H1 (cell line): ENCODE results near the gene MARK1. TPM values are rescaled to one million over a fixed set of nuclear protein-coding genes. Genes with fewer than 3 reads are reported as not detected.

Experiments used
- CTCF ChIA-PET: fragments of 300-600 bp; sonication (Branson Sonifier 250); formaldehyde crosslinking; loops from one replicate; lab custom pipeline; 2021; ENCODE audit not compliant: partially characterized antibody; lab: Charles Lee
- POLR2A ChIA-PET: fragments of 300-600 bp; sonication (Branson Sonifier 250); formaldehyde crosslinking; loops from one replicate; lab custom pipeline; 2021; ENCODE audit warnings: inconsistent platforms; ENCODE audit not compliant: partially characterized antibody; lab: Charles Lee
- DNase-seq, 2 experiments: peaks; one replicate each; pipeline versions ENCODE4 v3.0.0 to v3.0.0-alpha.2; 2010 to 2022; ENCODE audit warnings: low spot score in 2 of 2, low read depth in 1 of 2, mixed read lengths in 1 of 2
- FAIRE-seq: peaks from 2 replicates; lab custom pipeline; 2011; peaks lifted over from hg19 to GRCh38; lab: Jason Lieb, UNC
- H2AFZ ChIP-seq: 2 replicates; pipeline ENCODE4 v1.8.1; 2012; ENCODE audit warnings: low read length, inconsistent platforms
- H2AK5ac ChIP-seq: 2 replicates; pipeline ENCODE4 v1.6.1; 2013; ENCODE audit warnings: low read depth, low read length
- H2BK120ac ChIP-seq: replicated peaks from 2 replicates; pipeline ENCODE3; 2013; ENCODE audit warnings: low read depth, low read length, inconsistent platforms
- H2BK12ac ChIP-seq: 2 replicates; pipeline ENCODE4 v1.6.1; 2013; ENCODE audit warnings: low read depth, low read length
- H2BK15ac ChIP-seq: 2 replicates; pipeline ENCODE4 v1.6.1; 2013; ENCODE audit warnings: low read length
- H2BK20ac ChIP-seq: 2 replicates; pipeline ENCODE4 v1.6.1; 2013; ENCODE audit warnings: low read length
- H2BK5ac ChIP-seq: 2 replicates; pipeline ENCODE4 v1.6.1; 2013; ENCODE audit warnings: low read depth, low read length
- H3K14ac ChIP-seq: 2 replicates; pipeline ENCODE4 v1.6.1; 2013; ENCODE audit warnings: inconsistent platforms; ENCODE audit not compliant: insufficient read length
- H3K18ac ChIP-seq: 2 replicates; pipeline ENCODE4 v1.6.1; 2013; ENCODE audit warnings: low read length; ENCODE audit errors: extremely low read depth
- H3K23ac ChIP-seq: 2 replicates; pipeline ENCODE4 v1.6.1; 2013; ENCODE audit warnings: inconsistent platforms; ENCODE audit not compliant: insufficient read length
- H3K23me2 ChIP-seq: 2 replicates; pipeline ENCODE4 v1.6.1; 2013; ENCODE audit warnings: low read depth, low read length
- H3K27ac ChIP-seq: 2 replicates; pipeline ENCODE4 v1.6.1; 2011; ENCODE audit warnings: low read depth, low read length, inconsistent platforms
- H3K27me3 ChIP-seq, 4 experiments: replicated peaks in 1 of 4; 1 replicate in 1 of 4; 2 replicates in 3 of 4; pipeline versions ENCODE4 v1.6.1 to v1.8.1; 2011 to 2013; ENCODE audit warnings: low read length in 3 of 4, mild to moderate bottlenecking in 3 of 4, inconsistent platforms in 2 of 4, mixed read lengths in 2 of 4, moderate library complexity in 1 of 4; ENCODE audit not compliant: control insufficient read depth in 3 of 4, insufficient read depth in 3 of 4; ENCODE audit errors: extremely low read depth in 1 of 4
- H3K36me3 ChIP-seq, 4 experiments: 2 replicates each; pipeline versions ENCODE4 v1.6.1 to v1.8.1; 2011 to 2013; ENCODE audit warnings: mild to moderate bottlenecking in 4 of 4, low read length in 3 of 4, moderate library complexity in 2 of 4, control low read depth in 1 of 4, inconsistent platforms in 1 of 4; ENCODE audit not compliant: insufficient read depth in 4 of 4, control insufficient read depth in 2 of 4
- H3K4ac ChIP-seq: replicated peaks from 2 replicates; pipeline ENCODE3; 2013; ENCODE audit warnings: low read length, low read depth, mixed read lengths, inconsistent platforms; ENCODE audit not compliant: insufficient read length
- H3K4me1 ChIP-seq, 4 experiments: replicated peaks in 1 of 4; 1 replicate in 1 of 4; 2 replicates in 3 of 4; pipeline versions ENCODE4 v1.6.1 to v1.8.1; 2011 to 2013; ENCODE audit warnings: low read length in 3 of 4, inconsistent platforms in 2 of 4, mixed read lengths in 1 of 4; ENCODE audit not compliant: insufficient read depth in 4 of 4, control insufficient read depth in 3 of 4
- H3K4me2 ChIP-seq, 2 experiments: 2 replicates each; pipeline versions ENCODE4 v1.6.1 to v1.8.1; 2011 to 2013; ENCODE audit warnings: low read depth in 2 of 2, low read length in 2 of 2, control low read depth in 1 of 2, inconsistent platforms in 1 of 2, mild to moderate bottlenecking in 1 of 2; ENCODE audit not compliant: insufficient read depth in 1 of 2
- H3K4me3 ChIP-seq, 4 experiments: fragments of 200-600, 300-600 bp in 1 of 4; sonication (generic), shearing (Covaris generic), sonication (Bioruptor Twin) in 1 of 4; 2 replicates each; pipeline versions ENCODE4 v1.5.1 to v1.8.1; 2011 to 2016; ENCODE audit warnings: low read length in 4 of 4, low read depth in 3 of 4, control low read depth in 2 of 4, inconsistent platforms in 2 of 4, mild to moderate bottlenecking in 2 of 4, mixed read lengths in 1 of 4, moderate library complexity in 1 of 4; ENCODE audit not compliant: insufficient read depth in 2 of 4; ENCODE audit errors: extremely low read depth in 1 of 4
- H3K56ac ChIP-seq: replicated peaks from 2 replicates; pipeline ENCODE3; 2013; ENCODE audit warnings: low read depth, mild to moderate bottlenecking, mixed read lengths, low read length, inconsistent platforms; ENCODE audit not compliant: insufficient read length
- H3K79me1 ChIP-seq: 2 replicates; pipeline ENCODE4 v1.6.1; 2013; ENCODE audit warnings: low read depth, low read length, control low read depth
- H3K79me2 ChIP-seq, 2 experiments: 2 replicates each; pipeline versions ENCODE4 v1.6.1 to v1.8.1; 2012 to 2013; ENCODE audit warnings: low read length in 2 of 2, mild to moderate bottlenecking in 2 of 2, inconsistent platforms in 1 of 2; ENCODE audit not compliant: insufficient read depth in 2 of 2, control insufficient read depth in 1 of 2
- H3K9ac ChIP-seq, 4 experiments: replicated peaks in 1 of 4; 1 replicate in 1 of 4; 2 replicates in 3 of 4; pipeline versions ENCODE4 v1.6.1 to v1.8.1; 2011 to 2013; ENCODE audit warnings: low read depth in 3 of 4, low read length in 3 of 4, control low read depth in 2 of 4, mild to moderate bottlenecking in 2 of 4, moderate library complexity in 2 of 4, inconsistent platforms in 1 of 4; ENCODE audit errors: extremely low read depth in 1 of 4
- H3K9me3 ChIP-seq, 2 experiments: 2 replicates each; pipeline versions ENCODE4 v1.6.1 to v1.8.1; 2012 to 2013; ENCODE audit warnings: mild to moderate bottlenecking in 2 of 2, moderate library complexity in 2 of 2, control low read depth in 1 of 2, inconsistent platforms in 1 of 2, low read depth in 1 of 2, low read length in 1 of 2, mixed read lengths in 1 of 2; ENCODE audit not compliant: insufficient read depth in 2 of 2
- H4K20me1 ChIP-seq, 2 experiments: replicated peaks in 1 of 2; 2 replicates each; pipeline versions ENCODE3 to v1.8.1; 2011 to 2013; ENCODE audit warnings: inconsistent platforms in 2 of 2, low read length in 2 of 2, mild to moderate bottlenecking in 1 of 2; ENCODE audit not compliant: insufficient read depth in 2 of 2, control insufficient read depth in 1 of 2
- H4K5ac ChIP-seq: 2 replicates; pipeline ENCODE4 v1.6.1; 2013; ENCODE audit warnings: low read length, low read depth, mixed read lengths, inconsistent platforms; ENCODE audit not compliant: insufficient read length
- H4K8ac ChIP-seq: 2 replicates; pipeline ENCODE4 v1.8.0; 2013; ENCODE audit warnings: mild to moderate bottlenecking, moderate library complexity, low read length, inconsistent platforms; ENCODE audit not compliant: insufficient read depth; ENCODE audit errors: extremely low read depth
- H4K91ac ChIP-seq: replicated peaks from 2 replicates; pipeline ENCODE3; 2013; ENCODE audit warnings: low read length, mixed read lengths, inconsistent platforms; ENCODE audit not compliant: insufficient read length
- CHD2 ChIP-seq: IDR thresholded peaks from 2 replicates; pipeline ENCODE4 v1.6.1; 2012; ENCODE audit warnings: low read length, improper control_type of control experiment
- POLR2A ChIP-seq, 2 experiments: IDR thresholded peaks; 1 replicate in 1 of 2; 2 replicates in 1 of 2; pipeline ENCODE4 v1.6.1; 2011; ENCODE audit warnings: low read depth in 2 of 2, low read length in 2 of 2, mild to moderate bottlenecking in 2 of 2; ENCODE audit errors: control extremely low read depth in 1 of 2
- SIN3A ChIP-seq, 2 experiments: IDR thresholded peaks in 1 of 2; conservative IDR thresholded peaks in 1 of 2; 2 replicates each; pipeline ENCODE4 v1.6.1; 2011 to 2012; ENCODE audit warnings: low read length in 2 of 2, improper control_type of control experiment in 1 of 2, low read depth in 1 of 2, mild to moderate bottlenecking in 1 of 2
- WGBS, 2 experiments: shearing (Covaris generic) in 1 of 2; methylation state at CpG; one replicate each; pipeline versions ENCODE4 v1.1.6 to v1.1.7; 2013 to 2015; ENCODE audit warnings: low lambda C conversion rate in 2 of 2, mixed read lengths in 2 of 2, inconsistent platforms in 1 of 2, low coverage in 1 of 2, missing lambda C conversion rate in 1 of 2; ENCODE audit not compliant: insufficient replicate concordance in 2 of 2, insufficient coverage in 1 of 2, insufficient read length in 1 of 2; ENCODE audit errors: extremely low coverage in 1 of 2, missing lambda C conversion rate in 1 of 2; 5-methylcytosine and 5-hydroxymethylcytosine counted together
- polyA plus RNA-seq, 7 experiments: library from polyadenylated mRNA; depleted of rRNA in 3 of 7; stranded (reverse) in 5 of 7; unstranded in 2 of 7; fragments of >200 nt in 5 of 7; fragments of 200-250 nt in 2 of 7; gene quantifications; 1 replicate in 5 of 7; 2 replicates in 1 of 7; 4 replicates in 1 of 7; pipeline versions ENCODE4 v1.2.1 to v1.2.3, GENCODE V29; 2011 to 2013; ENCODE audit warnings: missing spikeins in 2 of 7, mixed read lengths in 2 of 7
- total RNA-seq: library from RNA; stranded (reverse); fragmentation: NEBNext Ultra II Directional; extraction: Animal tissue kit (Norgen Biotek cat#: 25700); gene quantifications from 2 replicates; pipeline ENCODE4 v1.2.1, GENCODE V29; 2021

Gene MARK1
- total and polyA plus RNA-seq, 2 of the 8 experiments (the other 6 are each of a cell fraction or from before 2014, with no cell fraction given): 5.5 to 20.5 TPM

GRCh38 chr1:220491891-220492290, 36.0 kb upstream of the MARK1 start:
- no peak for FAIRE-seq
- H3K9ac ChIP-seq: no peak overlapping the region
- H4K8ac ChIP-seq: no peak overlapping the region
- H4K20me1 ChIP-seq: no peaks in the 10 kb centered on the region
- H3K4me3 ChIP-seq: no peak overlapping the region
- H3K18ac ChIP-seq: no peak overlapping the region
- no peak overlapping the region for H2BK5ac ChIP-seq
- H3K23me2 ChIP-seq: no peaks in the 10 kb centered on the region
- no peaks in the 10 kb centered on the region for H3K79me2 ChIP-seq
- no peaks in the 10 kb centered on the region for H3K9me3 ChIP-seq
- WGBS, 2 experiments: 79% methylated on average over 2 of the region's 2 CpGs; no CpG with 5 or more reads in 1 of the 2 experiments
- no peak overlapping the region for H3K4me2 ChIP-seq
- no peaks in the 10 kb centered on the region for H3K27me3 ChIP-seq
- H2AFZ ChIP-seq: 0 out of 2 replicates have a peak overlapping the region, but pooled peaks have one; percentile 3
- H2AK5ac ChIP-seq: no peak overlapping the region
- H3K36me3 ChIP-seq: no peaks in the 10 kb centered on the region
- H4K91ac ChIP-seq: no peak overlapping the region
- no peaks in the 10 kb centered on the region for H3K4me1 ChIP-seq
- ChIA-PET CTCF (interaction anchor here (1.1 to 2.5 kb wide), 3 partner anchors 21 to 38 kb away, joined by 4 to 9 read pairs (median 4); no protein-coding TSS in a partner anchor), POLR2A (no interaction called here)
- no peaks in the 10 kb centered on the region for H3K79me1 ChIP-seq
- H3K14ac ChIP-seq: no peak overlapping the region
- H3K56ac ChIP-seq: no peak overlapping the region
- no peak overlapping the region for H2BK20ac ChIP-seq
- H3K23ac ChIP-seq: no peak overlapping the region
- no peak overlapping the region for H2BK15ac ChIP-seq
- H2BK120ac ChIP-seq: no peak overlapping the region
- DNase-seq: no peak
- H3K4ac ChIP-seq: no peak overlapping the region
- no peak overlapping the region for H4K5ac ChIP-seq
- H3K27ac ChIP-seq: no peak overlapping the region
- H2BK12ac ChIP-seq: no peak overlapping the region
- no peak for TF ChIP-seq POLR2A (IDR thresholded peaks at IDR 0.05; ENCODE audit: control extremely low read depth in 1 of 2, low read depth in 2 of 2, low read length in 2 of 2)
- TF ChIP-seq SIN3A (conservative IDR thresholded peaks at IDR 0.05 in 1 of 2, IDR thresholded peaks at IDR 0.05 in 1 of 2; ENCODE audit: low read depth in 1 of 2, low read length in 2 of 2): no peak
- TF ChIP-seq CHD2: no peak
